Measurements from ENCODE around the gene NUTM2F. TPM values are rescaled to one million over a fixed set of nuclear protein-coding genes. Genes with fewer than 3 reads are reported as not detected.
"Not testable (repeated sequence)": the region's sequence is repeated elsewhere in the genome, so short reads cannot be mapped to it uniquely, and the experiment has no call there.

The NUTM2F gene, protein sequence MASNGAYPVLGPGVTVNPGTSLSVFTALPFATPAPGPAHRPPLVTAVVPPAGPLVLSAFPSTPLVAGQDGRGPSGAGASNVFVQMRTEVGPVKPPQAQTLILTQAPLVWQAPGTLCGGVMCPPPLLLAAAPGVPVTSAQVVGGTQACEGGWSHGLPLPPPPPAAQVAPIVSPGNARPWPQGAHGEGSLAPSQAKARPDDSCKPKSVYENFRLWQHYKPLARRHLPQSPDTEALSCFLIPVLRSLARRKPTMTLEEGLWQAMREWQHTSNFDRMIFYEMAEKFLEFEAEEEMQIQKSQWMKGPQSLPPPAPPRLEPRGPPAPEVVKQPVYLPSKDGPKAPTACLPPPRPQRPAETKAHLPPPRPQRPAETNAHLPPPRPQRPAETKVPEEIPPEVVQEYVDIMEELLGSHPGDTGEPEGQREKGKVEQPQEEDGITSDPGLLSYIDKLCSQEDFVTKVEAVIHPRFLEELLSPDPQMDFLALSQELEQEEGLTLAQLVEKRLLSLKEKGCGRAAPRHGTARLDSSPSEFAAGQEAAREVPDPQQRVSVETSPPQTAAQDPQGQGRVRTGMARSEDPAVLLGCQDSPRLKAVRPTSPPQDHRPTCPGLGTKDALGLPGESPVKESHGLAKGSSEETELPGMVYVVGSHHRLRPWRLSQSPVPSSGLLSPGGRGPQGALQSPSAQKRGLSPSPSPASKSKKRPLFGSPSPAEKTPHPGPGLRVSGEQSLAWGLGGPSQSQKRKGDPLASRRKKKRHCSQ
- total RNA-seq (not detected), polyA plus RNA-seq (not detected)
- long read RNA-seq, donor 1 = 0 reads
- long read RNA-seq, donor 2 = 0 reads

DNA sequence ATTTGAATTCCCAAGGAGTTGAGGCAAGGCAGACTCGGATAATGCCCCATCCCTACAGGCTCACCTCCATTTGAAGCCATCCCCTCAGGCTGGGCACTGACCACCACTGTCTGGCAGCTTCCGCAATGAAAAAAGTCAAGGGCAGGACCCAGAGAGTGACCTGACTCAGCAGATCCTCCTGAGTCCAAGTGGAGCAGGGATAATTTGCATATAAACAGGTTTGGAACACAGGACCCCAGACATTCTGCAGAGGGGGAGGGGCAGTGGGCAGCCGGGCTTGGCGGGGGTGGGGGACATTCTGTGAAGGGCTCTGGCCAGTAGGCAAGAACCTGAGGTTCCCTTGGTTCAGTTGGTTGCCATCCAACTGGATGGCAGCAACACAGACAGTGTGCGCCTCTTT lies at the start of gene NUTM2F:
NUTM2F (minus strand) TSS at position 101 of the 400 bp plus-strand sequence; CDS start at position 80, 21 bp downstream.
- H3K4me3 ChIP-seq (ENCODE audit: low read length in 2 of 2); DNase-seq; H3K36me3 ChIP-seq (ENCODE audit: control insufficient read depth in 1 of 2, insufficient read depth in 2 of 2, low read length in 1 of 2); H3K27me3 ChIP-seq (ENCODE audit: control insufficient read depth in 1 of 2, insufficient read depth in 2 of 2, low read length in 1 of 2); intact Hi-C loops (cut with DNase I); H3K27ac ChIP-seq (ENCODE audit: low read depth in 1 of 2, low read length in 2 of 2); ATAC-seq (ENCODE audit: low FRiP score); H3K9me3 ChIP-seq (ENCODE audit: control insufficient read depth, low read length); H3K4me1 ChIP-seq (ENCODE audit: control insufficient read depth in 1 of 2, insufficient read depth in 2 of 2, low read length in 2 of 2): not testable (repeated sequence)
- 71 to 89% methylated on average over 1 to 2 of the region's 5 CpGs for WGBS, 2 donors

DNA sequence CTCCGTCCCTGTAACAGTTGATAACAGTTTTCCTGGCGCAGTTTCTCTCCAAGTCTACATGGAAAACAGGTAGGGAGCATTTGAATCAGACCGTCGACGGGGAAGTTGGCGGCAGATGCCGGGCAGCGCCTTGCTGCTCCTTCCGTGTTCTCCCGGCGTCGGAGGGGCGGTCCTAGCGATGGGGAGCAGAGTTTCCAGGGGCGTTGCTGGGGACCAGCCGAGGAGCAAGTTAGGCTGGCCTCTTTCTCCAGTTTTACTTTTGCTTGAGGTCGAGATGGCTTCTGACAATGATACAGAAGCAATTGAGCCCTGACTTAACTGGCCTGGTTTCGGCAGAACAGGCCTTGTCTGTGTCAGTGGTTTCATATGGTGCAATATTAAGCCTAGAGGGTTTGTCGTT lies 46.8 kb upstream of the NUTM2F start:
- H3K36me3 ChIP-seq (ENCODE audit: control insufficient read depth in 1 of 2, insufficient read depth in 2 of 2, low read length in 1 of 2); H3K27ac ChIP-seq (ENCODE audit: low read depth in 1 of 2, low read length in 2 of 2); H3K4me1 ChIP-seq (ENCODE audit: control insufficient read depth in 1 of 2, insufficient read depth in 2 of 2, low read length in 2 of 2); DNase-seq; H3K27me3 ChIP-seq (ENCODE audit: control insufficient read depth in 1 of 2, insufficient read depth in 2 of 2, low read length in 1 of 2); H3K9me3 ChIP-seq (ENCODE audit: control insufficient read depth, low read length); intact Hi-C loops (cut with DNase I): not testable (repeated sequence)
- peak overlapping the region in 1 of 2 donors; percentile 75 for H3K4me3 ChIP-seq (ENCODE audit: low read length in 2 of 2)
- 0 to 1% methylated on average over 14 to 17 of the region's 19 CpGs for WGBS, 2 donors
- ATAC-seq (ENCODE audit: low FRiP score) = peak; percentile 65

DNA sequence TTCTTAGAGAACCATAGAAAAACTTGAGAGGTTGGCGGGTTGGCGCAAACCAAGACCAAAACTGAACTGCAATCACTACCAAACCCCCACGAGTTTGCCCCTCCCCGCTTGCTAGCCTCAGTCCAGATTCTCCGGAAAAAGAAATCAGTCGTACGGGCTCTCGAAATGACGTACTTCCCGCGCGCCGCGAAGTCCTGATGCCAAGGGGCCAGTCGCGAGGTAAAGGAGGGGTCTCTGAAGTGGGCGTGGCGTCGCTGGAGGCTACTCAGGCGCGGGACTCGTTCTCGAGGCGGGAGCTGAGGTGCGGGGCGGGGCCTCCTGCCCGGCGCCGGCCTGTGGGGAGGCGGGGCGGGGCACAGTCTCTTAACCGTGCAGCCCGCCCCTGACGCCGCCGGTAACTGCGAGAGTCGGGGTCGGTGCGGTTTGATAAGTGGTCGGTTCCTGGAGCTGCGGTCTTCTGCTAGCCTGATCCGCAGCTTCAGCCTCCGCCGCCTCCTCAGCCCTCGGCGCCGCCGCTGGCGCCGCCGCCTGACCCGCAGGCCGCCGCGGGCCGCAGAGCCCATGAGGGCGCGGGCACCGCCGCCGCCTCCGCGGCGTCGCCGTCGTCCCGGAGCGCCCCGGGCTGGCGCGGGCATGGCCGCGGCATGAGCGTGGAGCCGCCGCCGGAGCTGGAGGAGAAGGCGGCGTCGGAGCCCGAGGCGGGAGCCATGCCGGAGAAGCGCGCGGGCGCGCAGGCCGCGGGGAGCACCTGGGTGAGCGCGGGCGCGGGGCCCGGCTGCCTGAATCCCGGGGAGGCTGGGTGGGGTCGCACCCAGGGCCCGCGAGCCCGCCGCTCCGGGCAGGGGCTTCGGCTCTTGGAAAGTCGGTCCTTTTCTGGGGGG lies 46.0 kb upstream of the NUTM2F start:
- 0 to 1% methylated on average over 42 to 106 of the region's 106 CpGs for WGBS, 2 donors
- H3K4me1 ChIP-seq (ENCODE audit: control insufficient read depth in 1 of 2, insufficient read depth in 2 of 2, low read length in 2 of 2); H3K27me3 ChIP-seq (ENCODE audit: control insufficient read depth in 1 of 2, insufficient read depth in 2 of 2, low read length in 1 of 2); H3K9me3 ChIP-seq (ENCODE audit: control insufficient read depth, low read length); H3K36me3 ChIP-seq (ENCODE audit: control insufficient read depth in 1 of 2, insufficient read depth in 2 of 2, low read length in 1 of 2); intact Hi-C loops (cut with DNase I): not testable (repeated sequence)
- DNase-seq (peak; percentile 94 to 95), ATAC-seq (ENCODE audit: low FRiP score) (peak; percentile 99)
- peak overlapping the region; percentile 66 to 75 for H3K4me3 ChIP-seq (ENCODE audit: low read length in 2 of 2)
- peak overlapping the region in 1 of 2 donors; percentile 21 for H3K27ac ChIP-seq (ENCODE audit: low read depth in 1 of 2, low read length in 2 of 2)

DNA sequence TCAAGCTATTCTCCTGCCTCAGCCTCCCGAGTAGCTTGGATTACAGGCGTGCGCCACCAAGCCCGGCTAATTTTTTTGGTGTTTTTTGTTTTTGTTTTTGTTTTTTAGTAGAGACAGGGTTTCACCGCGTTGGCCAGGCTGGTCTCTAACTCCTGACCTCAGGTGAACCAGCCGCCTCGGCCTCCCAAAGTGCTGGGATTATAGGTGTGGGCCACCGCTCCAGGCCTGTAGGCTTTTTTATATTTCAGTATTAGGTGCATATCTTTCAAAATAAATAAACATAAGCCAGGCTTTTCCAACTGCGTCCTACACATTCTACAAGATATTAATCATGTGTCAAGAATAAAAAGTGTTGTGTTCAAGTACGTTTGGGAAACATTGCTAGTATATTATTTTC lies 45.3 kb upstream of the NUTM2F start:
- H3K4me1 ChIP-seq (ENCODE audit: control insufficient read depth in 1 of 2, insufficient read depth in 2 of 2, low read length in 2 of 2); H3K27me3 ChIP-seq (ENCODE audit: control insufficient read depth in 1 of 2, insufficient read depth in 2 of 2, low read length in 1 of 2); H3K9me3 ChIP-seq (ENCODE audit: control insufficient read depth, low read length); H3K36me3 ChIP-seq (ENCODE audit: control insufficient read depth in 1 of 2, insufficient read depth in 2 of 2, low read length in 1 of 2); ATAC-seq (ENCODE audit: low FRiP score); H3K4me3 ChIP-seq (ENCODE audit: low read length in 2 of 2); H3K27ac ChIP-seq (ENCODE audit: low read depth in 1 of 2, low read length in 2 of 2); intact Hi-C loops (cut with DNase I): not testable (repeated sequence)
- peak in 1 of 2 donors; percentile 43 for DNase-seq
- WGBS, 2 donors = 27 to 39% methylated on average over 5 to 7 of the region's 11 CpGs

DNA sequence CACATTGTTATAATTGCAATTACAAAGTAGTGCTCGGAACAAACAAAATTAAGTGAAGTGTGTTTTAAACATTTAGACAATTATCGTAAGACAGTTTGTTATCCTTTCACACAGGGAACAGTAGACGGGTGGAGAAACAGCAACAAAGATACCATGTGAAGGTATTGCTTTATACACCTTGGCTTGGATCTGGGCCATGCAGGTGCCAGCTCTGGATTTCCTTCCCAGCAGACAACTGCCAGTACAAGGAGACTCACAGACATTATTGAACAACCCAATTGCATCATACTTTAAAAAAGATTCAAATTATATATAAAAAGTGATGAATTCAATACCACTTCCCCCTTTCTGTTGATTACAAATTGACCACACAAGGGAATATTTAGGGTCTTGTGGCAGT lies 41.8 kb upstream of the NUTM2F start:
- intact Hi-C loops (cut with DNase I); H3K27me3 ChIP-seq (ENCODE audit: control insufficient read depth in 1 of 2, insufficient read depth in 2 of 2, low read length in 1 of 2); H3K36me3 ChIP-seq (ENCODE audit: control insufficient read depth in 1 of 2, insufficient read depth in 2 of 2, low read length in 1 of 2); DNase-seq; H3K4me1 ChIP-seq (ENCODE audit: control insufficient read depth in 1 of 2, insufficient read depth in 2 of 2, low read length in 2 of 2); H3K4me3 ChIP-seq (ENCODE audit: low read length in 2 of 2); H3K9me3 ChIP-seq (ENCODE audit: control insufficient read depth, low read length); H3K27ac ChIP-seq (ENCODE audit: low read depth in 1 of 2, low read length in 2 of 2); ATAC-seq (ENCODE audit: low FRiP score): not testable (repeated sequence)
- WGBS, 2 donors = 89 to 92% methylated on average over 3 of the region's 3 CpGs

DNA sequence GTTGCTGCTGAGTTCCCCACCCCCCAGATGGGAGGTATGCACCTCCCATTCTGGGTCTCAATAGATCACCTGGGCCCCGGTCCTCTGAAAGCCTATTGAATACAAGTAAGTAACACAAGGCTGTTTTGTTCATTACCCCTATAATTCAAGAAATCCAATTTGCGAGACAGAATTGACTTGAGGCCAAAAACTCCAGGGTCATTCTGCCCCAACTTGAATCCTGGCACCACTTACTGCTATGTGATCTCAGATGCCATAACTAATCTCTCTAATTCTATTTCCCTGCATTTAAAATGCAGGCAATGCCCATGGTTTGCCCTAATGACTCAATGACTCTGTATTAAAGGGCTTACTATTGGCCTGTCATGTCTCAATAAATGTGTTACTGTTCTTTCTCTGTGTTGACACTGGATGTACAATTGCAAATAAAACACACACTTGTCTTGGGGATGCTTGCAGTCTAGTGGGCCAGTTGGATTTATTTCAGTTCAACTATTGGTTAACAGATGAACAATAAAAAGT lies 35.7 kb upstream of the NUTM2F start:
- ATAC-seq (ENCODE audit: low FRiP score); H3K9me3 ChIP-seq (ENCODE audit: control insufficient read depth, low read length); H3K27ac ChIP-seq (ENCODE audit: low read depth in 1 of 2, low read length in 2 of 2); H3K27me3 ChIP-seq (ENCODE audit: control insufficient read depth in 1 of 2, insufficient read depth in 2 of 2, low read length in 1 of 2); DNase-seq; H3K4me1 ChIP-seq (ENCODE audit: control insufficient read depth in 1 of 2, insufficient read depth in 2 of 2, low read length in 2 of 2); H3K36me3 ChIP-seq (ENCODE audit: control insufficient read depth in 1 of 2, insufficient read depth in 2 of 2, low read length in 1 of 2); H3K4me3 ChIP-seq (ENCODE audit: low read length in 2 of 2); intact Hi-C loops (cut with DNase I): not testable (repeated sequence)
- WGBS, 2 donors = 82 to 88% methylated on average over 1 to 2 of the region's 2 CpGs

DNA sequence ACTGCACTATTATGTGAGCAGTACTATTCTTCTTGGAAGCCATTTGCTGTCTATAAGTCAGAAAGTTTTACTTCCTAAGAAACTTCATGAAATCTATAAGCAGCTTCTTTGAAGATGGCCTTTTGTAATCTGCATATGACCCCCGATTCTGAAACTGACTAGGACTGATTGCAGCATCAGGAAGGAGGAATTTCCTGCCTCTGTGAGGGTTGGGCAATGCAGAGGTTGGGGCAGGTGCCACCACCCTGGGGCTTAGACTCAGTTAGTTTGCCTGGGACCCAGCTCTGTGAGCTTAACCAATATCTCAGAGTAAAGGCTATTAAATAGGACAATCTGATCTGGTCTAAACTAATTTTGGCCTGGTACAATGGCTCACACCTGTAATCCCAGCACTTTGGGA lies 28.7 kb upstream of the NUTM2F start:
- DNase-seq; H3K27me3 ChIP-seq (ENCODE audit: control insufficient read depth in 1 of 2, insufficient read depth in 2 of 2, low read length in 1 of 2); H3K27ac ChIP-seq (ENCODE audit: low read depth in 1 of 2, low read length in 2 of 2); H3K36me3 ChIP-seq (ENCODE audit: control insufficient read depth in 1 of 2, insufficient read depth in 2 of 2, low read length in 1 of 2); intact Hi-C loops (cut with DNase I); H3K4me3 ChIP-seq (ENCODE audit: low read length in 2 of 2); ATAC-seq (ENCODE audit: low FRiP score); H3K4me1 ChIP-seq (ENCODE audit: control insufficient read depth in 1 of 2, insufficient read depth in 2 of 2, low read length in 2 of 2); H3K9me3 ChIP-seq (ENCODE audit: control insufficient read depth, low read length): not testable (repeated sequence)
- WGBS, 2 donors = no CpG with 5 or more reads among the region's 1 CpG
